CD8-positive, alpha-beta memory T cell (primary cell): ENCODE results near the gene TFDP1. TPM values are rescaled to one million over a fixed set of nuclear protein-coding genes. Genes with fewer than 3 reads are reported as not detected.

ENCODE experiments used
- CTCF ChIA-PET: fragments of 350-600 bp; sonication (Branson Sonifier 250); formaldehyde crosslinking; loops from one replicate; lab custom pipeline; 2021; ENCODE audit warnings: antibody characterized with exemption; lab: Charles Lee
- POLR2A ChIA-PET: fragments of 350-600 bp; sonication (Branson Sonifier 250); formaldehyde crosslinking; loops from one replicate; lab custom pipeline; 2021; ENCODE audit warnings: antibody characterized with exemption; lab: Charles Lee
- DNase-seq, 5 donors: peaks; one replicate each; pipeline versions ENCODE4 v3.0.0 to v3.0.0-alpha.2; 2020 to 2022; ENCODE audit warnings: mixed read lengths in 1 of 5
- H3K27ac ChIP-seq: one replicate; pipeline ENCODE4 v1.7.0; 2013; ENCODE audit warnings: low read depth, mild to moderate bottlenecking, low read length, moderate library complexity
- H3K27me3 ChIP-seq: 2 replicates; pipeline ENCODE4 v1.7.0; 2013; ENCODE audit warnings: low read length, mild to moderate bottlenecking; ENCODE audit not compliant: insufficient read depth, poor library complexity, severe bottlenecking
- H3K36me3 ChIP-seq: 2 replicates; pipeline ENCODE4 v1.7.0; 2013; ENCODE audit warnings: mild to moderate bottlenecking, low read length, moderate library complexity; ENCODE audit not compliant: insufficient read depth
- H3K4me1 ChIP-seq: 2 replicates; pipeline ENCODE4 v1.7.0; 2013; ENCODE audit warnings: mild to moderate bottlenecking, low read length, moderate library complexity; ENCODE audit not compliant: insufficient read depth
- H3K4me3 ChIP-seq: 2 replicates; pipeline ENCODE4 v1.7.0; 2013; ENCODE audit warnings: mild to moderate bottlenecking, low read length
- H3K9me3 ChIP-seq: 2 replicates; pipeline ENCODE4 v1.7.0; 2013; ENCODE audit warnings: mild to moderate bottlenecking, low read length
- H3K27ac Mint-ChIP-seq, 8 donors: one replicate each; pipeline ENCODE4 v1.8.0; 2020 to 2021; ENCODE audit warnings: mixed read lengths in 8 of 8, mild to moderate bottlenecking in 6 of 8, inconsistent platforms in 3 of 8, moderate library complexity in 3 of 8
- H3K27me3 Mint-ChIP-seq, 2 donors: one replicate each; pipeline ENCODE4 v1.8.0; 2020 to 2021; ENCODE audit warnings: mixed read lengths in 2 of 2, mild to moderate bottlenecking in 1 of 2, moderate library complexity in 1 of 2
- H3K36me3 Mint-ChIP-seq, 3 donors: one replicate each; pipeline ENCODE4 v1.8.0; 2020 to 2021; ENCODE audit warnings: mixed read lengths in 3 of 3, inconsistent platforms in 1 of 3, mild to moderate bottlenecking in 1 of 3
- H3K4me1 Mint-ChIP-seq, 3 donors: one replicate each; pipeline ENCODE4 v1.8.0; 2020 to 2021; ENCODE audit warnings: mixed read lengths in 3 of 3, inconsistent platforms in 1 of 3, mild to moderate bottlenecking in 1 of 3
- H3K4me3 Mint-ChIP-seq, 7 donors: one replicate each; pipeline ENCODE4 v1.8.0; 2020 to 2021; ENCODE audit warnings: mixed read lengths in 7 of 7, mild to moderate bottlenecking in 6 of 7, moderate library complexity in 4 of 7, inconsistent platforms in 2 of 7
- H3K9me3 Mint-ChIP-seq, 5 donors: one replicate each; pipeline ENCODE4 v1.8.0; 2020 to 2022; ENCODE audit warnings: mixed read lengths in 5 of 5, mild to moderate bottlenecking in 3 of 5, moderate library complexity in 2 of 5, inconsistent platforms in 1 of 5
- polyA plus RNA-seq: library from polyadenylated mRNA; unstranded; fragments of 300-500 nt; fragmentation: Illumina TruSeq; gene quantifications from one replicate; pipeline ENCODE4 v1.2.3, GENCODE V29; 2021
- total RNA-seq, 2 experiments: library from RNA; stranded (reverse); gene quantifications; one replicate each; pipeline ENCODE4 v1.2.3, GENCODE V29; 2021

Gene TFDP1
- total and polyA plus RNA-seq, 3 experiments from 2014 or later: 59.6 to 184 (median 176) TPM

DNA sequence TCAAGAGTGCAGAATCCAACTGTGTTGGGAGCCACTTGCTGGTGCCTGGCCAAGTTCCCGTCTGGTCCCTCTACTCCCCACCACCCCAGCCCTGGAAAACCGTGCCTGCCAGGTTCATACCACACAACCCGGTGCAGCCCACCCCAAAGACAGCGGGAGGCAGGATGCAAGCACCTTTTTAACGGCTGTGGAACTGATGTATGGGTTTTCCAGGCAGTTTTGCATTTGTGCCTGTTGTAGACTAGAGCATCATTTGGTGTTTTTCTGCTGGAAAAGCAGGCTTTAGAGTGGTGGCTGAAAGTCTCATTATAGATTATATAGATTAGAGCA lies 13.5 kb downstream of the TFDP1 start:
- Mint-ChIP-seq H3K9me3 (no peaks in the 10 kb centered on the region), H3K36me3 (peaks cover 6 to 36% (median 9%) of the 10 kb centered on the region in 3 donors), H3K27ac (no peak overlapping the region), H3K4me3 (no peak overlapping the region), H3K4me1 (peaks cover 7 to 20% (median 14%) of the 10 kb centered on the region in 3 donors), H3K27me3 (no peaks in the 10 kb centered on the region)
- Histone ChIP-seq H3K27ac (no peak overlapping the region), H3K4me1 (no peaks in the 10 kb centered on the region), H3K4me3 (no peak overlapping the region), H3K9me3 (no peaks in the 10 kb centered on the region), H3K36me3 (peaks cover 8% of the 10 kb centered on the region), H3K27me3 (no peaks in the 10 kb centered on the region)
- CTCF ChIA-PET: no interaction called here
- DNase-seq: peak in 1 of 5 donors; percentile 41
- POLR2A ChIA-PET: no interaction called here

DNA sequence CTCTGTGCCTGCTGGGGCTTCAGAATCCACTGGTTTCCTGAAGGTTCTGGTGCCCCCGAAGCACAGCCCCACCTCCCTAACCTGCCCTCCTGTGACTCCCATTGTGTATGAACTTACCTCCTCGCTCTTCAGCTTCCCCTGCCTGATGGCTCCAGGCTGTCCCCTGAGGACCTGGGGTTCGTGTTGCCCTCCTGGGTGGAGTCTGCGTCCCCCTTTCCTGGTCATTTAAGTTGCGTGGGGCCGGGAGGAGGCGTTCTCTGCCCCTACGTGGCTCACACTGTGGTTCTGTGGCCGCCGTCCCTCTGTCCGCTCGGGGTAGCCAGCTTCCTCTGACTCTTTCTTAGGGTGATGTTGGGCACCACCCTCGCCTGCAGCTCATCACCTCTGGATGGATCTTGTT lies 13.9 kb downstream of the TFDP1 start:
- POLR2A ChIA-PET: no interaction called here
- no peaks in the 10 kb centered on the region for H3K4me1 ChIP-seq

GRCh38 chr13:113599391-113599790 lies 14.8 kb downstream of the TFDP1 start:
- no peak overlapping the region for H3K4me3 ChIP-seq
- no peaks in the 10 kb centered on the region for H3K27me3 ChIP-seq
- no peaks in the 10 kb centered on the region for H3K4me1 ChIP-seq
- H3K4me1 Mint-ChIP-seq: peaks cover 7 to 26% (median 24%) of the 10 kb centered on the region in 3 donors
- no peak overlapping the region for H3K27ac ChIP-seq
- CTCF ChIA-PET: no interaction called here
- H3K27me3 Mint-ChIP-seq: no peaks in the 10 kb centered on the region
- no peaks in the 10 kb centered on the region for H3K9me3 ChIP-seq
- H3K27ac Mint-ChIP-seq: no peak overlapping the region
- POLR2A ChIA-PET: no interaction called here
- no peak overlapping the region for H3K4me3 Mint-ChIP-seq
- DNase-seq: peak in 1 of 5 donors; percentile 9
- H3K36me3 ChIP-seq: peaks cover 8% of the 10 kb centered on the region
- H3K36me3 Mint-ChIP-seq: peaks cover 6 to 36% (median 9%) of the 10 kb centered on the region in 3 donors
- no peaks in the 10 kb centered on the region for H3K9me3 Mint-ChIP-seq

More for the DNA sequence above, 13.9 kb downstream of the TFDP1 start:
- Mint-ChIP-seq H3K27me3 (no peaks in the 10 kb centered on the region), H3K4me3 (no peak overlapping the region), H3K27ac (no peak overlapping the region), H3K4me1 (peaks cover 7 to 20% (median 19%) of the 10 kb centered on the region in 3 donors), H3K36me3 (peaks cover 6 to 36% (median 9%) of the 10 kb centered on the region in 3 donors), H3K9me3 (no peaks in the 10 kb centered on the region)
- no peak overlapping the region for H3K27ac ChIP-seq
- CTCF ChIA-PET: no interaction called here
- H3K4me3 ChIP-seq: no peak overlapping the region
- no peaks in the 10 kb centered on the region for H3K9me3 ChIP-seq
- H3K36me3 ChIP-seq: peaks cover 8% of the 10 kb centered on the region
- peak in 1 of 5 donors; percentile 4 for DNase-seq
- H3K27me3 ChIP-seq: no peaks in the 10 kb centered on the region

- no peaks in the 10 kb centered on the region for H3K36me3 ChIP-seq
- H3K4me3 Mint-ChIP-seq: no peak overlapping the region
- no peaks in the 10 kb centered on the region for H3K27me3 Mint-ChIP-seq
- H3K27ac ChIP-seq: no peak overlapping the region
- ChIA-PET CTCF (no interaction called here), POLR2A (no interaction called here)
- H3K9me3 ChIP-seq: no peaks in the 10 kb centered on the region
- no peak for DNase-seq
- H3K9me3 Mint-ChIP-seq: no peaks in the 10 kb centered on the region
- no peak overlapping the region for H3K4me3 ChIP-seq
- H3K4me1 ChIP-seq: no peaks in the 10 kb centered on the region
- H3K36me3 Mint-ChIP-seq: peaks cover 6 to 27% (median 7%) of the 10 kb centered on the region in 3 donors
- H3K4me1 Mint-ChIP-seq: peaks cover 13 to 43% (median 31%) of the 10 kb centered on the region in 3 donors
- no peaks in the 10 kb centered on the region for H3K27me3 ChIP-seq
- H3K27ac Mint-ChIP-seq: no peak overlapping the region
Measured at GRCh38 chr13:113601166-113602070, 16.9 kb downstream of the TFDP1 start.

DNA sequence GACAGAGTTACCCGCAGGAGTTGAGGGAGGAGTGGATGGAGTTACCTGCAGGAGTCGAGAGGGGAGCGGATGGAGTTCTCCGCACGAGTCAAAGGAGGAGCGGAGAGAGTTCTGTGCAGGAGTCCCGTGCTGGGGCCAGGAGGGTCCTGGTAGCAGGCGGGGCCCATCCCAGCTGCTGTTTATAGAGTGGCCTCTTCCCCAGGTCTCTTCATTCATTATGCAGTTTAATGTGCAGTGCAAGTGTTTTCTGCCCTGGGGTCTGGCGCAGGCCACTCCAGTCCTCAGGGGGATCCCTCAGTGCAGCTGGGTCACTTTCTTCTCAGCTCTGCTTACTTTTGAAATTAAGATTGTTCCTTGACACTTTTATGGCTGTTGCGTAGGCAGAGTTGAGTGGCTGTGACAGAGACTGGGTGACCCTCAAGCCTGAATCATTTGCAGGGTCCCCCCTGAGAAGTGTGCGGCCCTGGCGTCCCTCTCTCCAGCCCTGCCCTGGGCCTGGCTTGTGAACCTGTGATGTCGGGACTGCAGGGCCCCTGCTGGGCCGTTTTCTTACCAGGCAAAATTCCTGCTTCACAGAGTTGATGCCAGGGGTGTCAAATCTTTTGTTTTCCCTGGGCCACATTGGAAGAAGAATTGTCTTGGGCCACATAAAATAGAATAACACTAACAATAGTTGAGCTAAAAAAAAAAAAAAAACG lies 17.9 kb downstream of the TFDP1 start:
- peak overlapping the region in 3 of 8 donors; percentile 50 to 71 (median 55) for H3K27ac Mint-ChIP-seq
- Histone ChIP-seq H3K27ac (no peak overlapping the region), H3K27me3 (no peaks in the 10 kb centered on the region), H3K36me3 (no peaks in the 10 kb centered on the region), H3K9me3 (no peaks in the 10 kb centered on the region), H3K4me1 (no peaks in the 10 kb centered on the region), H3K4me3 (no peak overlapping the region)
- no peaks in the 10 kb centered on the region for H3K27me3 Mint-ChIP-seq
- H3K36me3 Mint-ChIP-seq: peaks cover 6 to 24% (median 7%) of the 10 kb centered on the region in 3 donors
- no peak for DNase-seq
- H3K9me3 Mint-ChIP-seq: no peaks in the 10 kb centered on the region
- no peak overlapping the region for H3K4me3 Mint-ChIP-seq
- CTCF ChIA-PET: interaction anchor here (1.0 kb wide), 1 partner anchor 12 kb away, joined by 3 read pairs; no protein-coding TSS in a partner anchor
- POLR2A ChIA-PET: no interaction called here
- H3K4me1 Mint-ChIP-seq: peaks cover 15 to 47% (median 31%) of the 10 kb centered on the region in 3 donors

GRCh38 chr13:113603116-113603710 lies 18.7 kb downstream of the TFDP1 start:
- POLR2A ChIA-PET: no interaction called here
- DNase-seq: no peak
- H3K36me3 Mint-ChIP-seq: peaks cover 6 to 17% (median 7%) of the 10 kb centered on the region in 3 donors
- no peaks in the 10 kb centered on the region for H3K9me3 Mint-ChIP-seq
- no peak overlapping the region for H3K27ac ChIP-seq
- H3K4me3 ChIP-seq: no peak overlapping the region
- H3K36me3 ChIP-seq: no peaks in the 10 kb centered on the region
- H3K27ac Mint-ChIP-seq: peak overlapping the region in 2 of 8 donors; percentile 55 to 81
- no peaks in the 10 kb centered on the region for H3K27me3 ChIP-seq
- no peak overlapping the region for H3K4me3 Mint-ChIP-seq
- CTCF ChIA-PET: interaction anchor here (1.0 kb wide), 1 partner anchor 13 kb away, joined by 3 read pairs; no protein-coding TSS in a partner anchor
- no peaks in the 10 kb centered on the region for H3K27me3 Mint-ChIP-seq
- H3K9me3 ChIP-seq: no peaks in the 10 kb centered on the region
- H3K4me1 ChIP-seq: no peaks in the 10 kb centered on the region
- H3K4me1 Mint-ChIP-seq: peaks cover 15 to 49% (median 31%) of the 10 kb centered on the region in 3 donors

DNA sequence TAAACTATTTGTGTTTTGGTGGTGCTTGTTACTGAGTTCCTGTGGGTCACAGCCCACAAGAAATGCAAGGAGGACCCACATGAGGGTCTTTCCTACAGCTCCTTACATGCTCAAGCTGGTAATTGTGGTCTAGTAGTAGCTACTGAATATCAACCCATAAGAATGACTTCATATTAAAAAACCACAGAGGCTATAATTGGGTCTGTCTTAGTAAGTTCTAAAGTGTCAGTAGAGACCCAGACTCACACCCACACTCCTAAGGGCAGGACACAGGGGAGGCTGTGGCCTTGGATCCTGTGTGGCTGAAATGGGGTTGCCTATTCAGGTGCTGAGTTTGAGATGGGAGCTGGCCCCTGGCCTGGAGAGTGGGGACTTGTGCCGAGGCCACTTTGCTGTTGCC lies 19.6 kb downstream of the TFDP1 start:
- Mint-ChIP-seq H3K27ac (no peak overlapping the region), H3K36me3 (peaks cover 0 to 12% (median 6%) of the 10 kb centered on the region in 3 donors), H3K4me1 (peaks cover 19 to 53% (median 36%) of the 10 kb centered on the region in 3 donors), H3K9me3 (no peaks in the 10 kb centered on the region), H3K4me3 (no peak overlapping the region), H3K27me3 (no peaks in the 10 kb centered on the region)
- DNase-seq: no peak
- CTCF ChIA-PET: no interaction called here
- no peak overlapping the region for H3K27ac ChIP-seq
- H3K4me3 ChIP-seq: no peak overlapping the region
- no peaks in the 10 kb centered on the region for H3K9me3 ChIP-seq
- H3K27me3 ChIP-seq: no peaks in the 10 kb centered on the region
- no peaks in the 10 kb centered on the region for H3K4me1 ChIP-seq
- no peaks in the 10 kb centered on the region for H3K36me3 ChIP-seq
- POLR2A ChIA-PET: no interaction called here
